ENCODE data around the gene HOXA6. TPM values are rescaled to one million over a fixed set of nuclear protein-coding genes. Genes with fewer than 3 reads are reported as not detected.

HOXA6 gene
- polyA plus RNA-seq, 1 donor from 2014 or later = not detected

DNA sequence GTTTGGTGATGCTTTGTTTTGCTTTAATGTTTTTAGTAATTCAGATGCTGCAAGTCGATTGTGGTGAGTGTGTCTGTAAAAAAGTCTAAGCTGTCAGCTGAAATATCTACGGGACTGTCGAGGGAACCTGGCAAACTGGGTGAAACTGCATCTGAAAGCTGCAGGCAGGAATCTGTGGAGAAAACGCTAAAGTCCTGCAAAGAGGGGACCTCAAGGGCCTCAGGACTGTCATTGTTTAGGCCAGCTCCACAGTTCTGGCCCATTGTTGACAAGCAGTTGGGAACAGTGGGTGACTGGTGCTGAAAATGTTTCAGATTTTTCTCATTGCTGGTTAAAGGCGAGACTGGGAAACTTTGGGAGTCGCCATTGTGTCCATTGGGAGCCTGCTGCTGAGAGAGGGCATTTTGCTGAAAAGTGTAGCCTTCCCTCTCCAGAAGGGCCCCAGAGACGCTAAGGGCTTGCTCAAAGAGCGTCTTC lies 46.8 kb downstream of the HOXA6 start:
- H3K27me3 ChIP-seq (ENCODE audit: insufficient read depth, low read depth, low read length) = peaks cover 100% of the 10 kb centered on the region
- TF ChIP-seq EP300 (conservative IDR thresholded peaks at IDR 0.05; ENCODE audit: poor library complexity, severe bottlenecking) (no peak), EZH2 (IDR thresholded peaks at IDR 0.05; ENCODE audit: borderline replicate concordance, insufficient read depth, low read length, poor library complexity, severe bottlenecking) (no peak), REST (IDR thresholded peaks at IDR 0.05; ENCODE audit: borderline replicate concordance) (no peak), SMC3 (conservative IDR thresholded peaks at IDR 0.05; ENCODE audit: poor library complexity) (no peak), MXI1 (conservative IDR thresholded peaks at IDR 0.05; ENCODE audit: poor library complexity, severe bottlenecking) (no peak), POLR2AphosphoS5 (IDR thresholded peaks at IDR 0.05) (no peak)
- H3K36me3 ChIP-seq (ENCODE audit: insufficient read depth, low read length) = no peaks in the 10 kb centered on the region
- H2AFZ ChIP-seq (ENCODE audit: low read depth, low read length) = no peak overlapping the region
- no peak overlapping the region for H3K9ac ChIP-seq (ENCODE audit: low read length)
- no peaks in the 10 kb centered on the region for H3K79me2 ChIP-seq (replicated peaks; ENCODE audit: insufficient read depth, low read length)
- H3K9me2 ChIP-seq (ENCODE audit: insufficient read depth, low read length) = no peaks in the 10 kb centered on the region
- no peak overlapping the region for H3K27ac ChIP-seq (ENCODE audit: low read length)
- no peaks in the 10 kb centered on the region for H3K9me3 ChIP-seq (ENCODE audit: low read length)
- H3F3A ChIP-seq (ENCODE audit: insufficient read depth, low read length, poor library complexity, severe bottlenecking) = no peaks in the 10 kb centered on the region
- no peak overlapping the region for H3K4me2 ChIP-seq (ENCODE audit: low read length)
- H3K4me3 ChIP-seq (ENCODE audit: low read length) = no peak overlapping the region
- H4K20me1 ChIP-seq (ENCODE audit: insufficient read depth) = no peaks in the 10 kb centered on the region

DNA sequence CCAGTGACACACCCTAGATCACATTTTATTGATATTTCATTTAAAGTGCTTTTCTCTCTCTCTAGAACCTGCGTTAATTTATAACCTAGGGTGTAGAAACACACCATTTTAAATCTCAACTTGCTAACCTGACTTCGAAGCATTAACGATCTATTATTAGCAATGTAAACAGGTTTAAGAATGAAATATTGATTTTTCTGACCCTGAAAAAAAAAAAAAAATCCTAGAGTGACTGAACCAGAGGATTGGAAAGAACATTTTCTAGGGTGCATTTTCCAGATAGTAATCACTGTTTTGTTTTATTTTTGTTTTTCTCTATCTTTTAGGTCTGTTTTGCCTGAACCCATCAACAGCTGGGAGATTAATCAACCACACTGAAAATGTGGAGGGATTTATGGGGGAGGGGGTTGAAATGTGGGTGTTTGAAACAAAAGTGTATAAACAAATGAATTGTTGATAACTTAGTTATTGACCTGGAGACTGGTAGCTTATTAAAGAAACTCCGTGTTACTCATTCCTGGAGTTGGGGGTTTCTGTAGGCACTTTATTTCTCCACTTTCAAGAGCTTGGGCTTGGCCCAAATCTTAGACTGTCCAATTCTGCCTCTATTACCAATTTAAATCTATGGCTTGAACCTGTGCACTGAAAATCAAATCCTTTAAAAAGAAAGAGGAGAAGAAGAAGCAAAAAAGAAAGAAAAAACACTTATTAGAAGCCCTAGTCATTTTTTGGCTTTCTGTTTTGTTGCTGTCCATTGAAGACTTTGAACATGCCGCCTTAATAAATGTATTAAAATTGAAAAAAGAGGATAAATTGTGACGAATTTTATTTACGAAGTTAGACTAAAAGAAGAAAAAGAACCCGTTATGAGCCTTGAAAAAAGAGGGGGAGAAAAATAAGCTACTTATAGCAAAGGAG lies 47.9 kb downstream of the HOXA6 start:
- Histone ChIP-seq H3K9me3 (ENCODE audit: low read length) (peaks cover 3% of the 10 kb centered on the region), H3K4me3 (ENCODE audit: low read length) (no peak overlapping the region), H2AFZ (ENCODE audit: low read depth, low read length) (no peak overlapping the region), H4K20me1 (ENCODE audit: insufficient read depth) (no peaks in the 10 kb centered on the region), H3K4me2 (ENCODE audit: low read length) (no peak overlapping the region), H3K79me2 (replicated peaks; ENCODE audit: insufficient read depth, low read length) (no peaks in the 10 kb centered on the region), H3K9ac (ENCODE audit: low read length) (no peak overlapping the region), H3K27ac (ENCODE audit: low read length) (no peak overlapping the region), H3K36me3 (ENCODE audit: insufficient read depth, low read length) (no peaks in the 10 kb centered on the region), H3K27me3 (ENCODE audit: insufficient read depth, low read depth, low read length) (peaks cover 100% of the 10 kb centered on the region), H3F3A (ENCODE audit: insufficient read depth, low read length, poor library complexity, severe bottlenecking) (no peaks in the 10 kb centered on the region), H3K9me2 (ENCODE audit: insufficient read depth, low read length) (no peaks in the 10 kb centered on the region)
- TF ChIP-seq RAD21 (conservative IDR thresholded peaks at IDR 0.05) (no peak), MXI1 (conservative IDR thresholded peaks at IDR 0.05; ENCODE audit: poor library complexity, severe bottlenecking) (no peak), EZH2 (IDR thresholded peaks at IDR 0.05; ENCODE audit: borderline replicate concordance, insufficient read depth, low read length, poor library complexity, severe bottlenecking) (no peak), TAF1 (IDR thresholded peaks at IDR 0.05; ENCODE audit: low read depth) (no peak), CTCF (IDR thresholded peaks at IDR 0.05; ENCODE audit: poor library complexity, severe bottlenecking) (no peak), SMC3 (conservative IDR thresholded peaks at IDR 0.05; ENCODE audit: poor library complexity) (no peak)

Data from neural cell (in vitro differentiated cells).